Karpas-422 (cell line): ENCODE data around the gene NAV2. TPM values are rescaled to one million over a fixed set of nuclear protein-coding genes. Genes with fewer than 3 reads are reported as not detected.

Source experiments
- DNase-seq: peaks from one replicate; pipeline ENCODE4 v3.0.0-alpha.2; 2015
- H2AFZ ChIP-seq: fragments of 200-600 bp; sonication (generic); 2 replicates; pipeline ENCODE4 v1.6.1; 2014; ENCODE audit warnings: antibody characterized with exemption, low read length, mixed read lengths
- H3K27ac ChIP-seq: fragments of 200-600 bp; sonication (generic); 2 replicates; pipeline ENCODE4 v1.5.1; 2014; ENCODE audit warnings: mild to moderate bottlenecking, low read length, moderate library complexity
- H3K27me3 ChIP-seq: fragments of 200-600 bp; sonication (generic); 2 replicates; pipeline ENCODE4 v1.6.1; 2014; ENCODE audit warnings: low read length, mixed read lengths
- H3K36me3 ChIP-seq: fragments of 200-600 bp; sonication (generic); 2 replicates; pipeline ENCODE4 v1.6.1; 2014; ENCODE audit warnings: low read length, mixed read lengths; ENCODE audit not compliant: insufficient read depth
- H3K4me1 ChIP-seq: fragments of 200-600 bp; sonication (generic); 2 replicates; pipeline ENCODE4 v1.6.1; 2014; ENCODE audit warnings: mild to moderate bottlenecking, low read length, mixed read lengths
- H3K4me2 ChIP-seq: fragments of 200-600 bp; sonication (generic); 2 replicates; pipeline ENCODE4 v1.6.1; 2014; ENCODE audit warnings: low read length, low read depth, mild to moderate bottlenecking; ENCODE audit not compliant: poor library complexity, severe bottlenecking
- H3K4me3 ChIP-seq: fragments of 200-600 bp; sonication (generic); 2 replicates; pipeline ENCODE4 v1.5.1; 2014; ENCODE audit warnings: mild to moderate bottlenecking, antibody characterized with exemption, low read length, mixed read lengths
- H3K79me2 ChIP-seq: fragments of 200-600 bp; sonication (generic); 2 replicates; pipeline ENCODE4 v1.6.1; 2014; ENCODE audit warnings: mild to moderate bottlenecking, low read length, mixed read lengths
- H3K9ac ChIP-seq: fragments of 200-600 bp; sonication (generic); 2 replicates; pipeline ENCODE4 v1.6.0; 2014; ENCODE audit warnings: low read length
- H3K9me2 ChIP-seq: fragments of 200-600 bp; sonication (generic), shearing (Covaris generic); replicated peaks from 2 replicates; pipeline ENCODE4 v1.6.0; 2014; ENCODE audit warnings: mild to moderate bottlenecking, low read length, moderate library complexity; ENCODE audit not compliant: insufficient read depth
- H3K9me3 ChIP-seq: fragments of 300-700, 200-600 bp; sonication (generic); 2 replicates; pipeline ENCODE4 v1.6.1; 2014; ENCODE audit warnings: low read length, mixed read lengths
- H4K20me1 ChIP-seq: fragments of 200-600 bp; sonication (generic); 2 replicates; pipeline ENCODE4 v1.6.1; 2014; ENCODE audit warnings: mild to moderate bottlenecking, antibody characterized with exemption, low read length, low read depth; ENCODE audit not compliant: insufficient read depth
- total RNA-seq: library from RNA; depleted of rRNA; stranded (reverse); fragments of >200 nt; shearing (Covaris generic); gene quantifications from 2 replicates; pipeline ENCODE4 v1.2.3, GENCODE V29; 2014; ENCODE audit warnings: low replicate concordance

Gene NAV2
- total RNA-seq, 1 experiment from 2014 or later = not detected

DNA sequence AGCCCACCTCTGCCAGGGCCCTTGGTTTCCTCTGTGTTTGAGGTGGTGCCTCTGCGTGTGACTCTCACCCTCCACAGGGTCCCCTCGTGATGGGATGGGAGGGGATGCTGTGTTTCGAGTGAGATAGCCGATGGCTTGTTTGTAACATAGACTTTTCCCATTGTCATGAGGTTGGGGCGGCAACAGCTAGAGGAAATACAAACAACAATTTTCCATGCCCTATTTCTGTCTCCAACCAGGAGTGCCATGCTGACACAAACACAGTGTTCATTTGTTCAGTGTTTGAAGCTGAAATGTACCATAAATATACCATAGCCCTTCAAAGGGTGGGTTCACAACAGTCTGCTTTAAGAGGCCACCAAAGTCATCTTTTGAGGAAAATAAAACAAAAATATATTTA lies 19.5 kb upstream of the NAV2 start:
- Histone ChIP-seq H2AFZ (no peak overlapping the region), H3K4me2 (no peak overlapping the region), H3K4me1 (no peaks in the 10 kb centered on the region), H3K36me3 (no peaks in the 10 kb centered on the region), H3K9me2 (no peaks in the 10 kb centered on the region), H3K9ac (no peak overlapping the region), H3K27me3 (no peaks in the 10 kb centered on the region), H3K27ac (no peak overlapping the region), H3K9me3 (no peaks in the 10 kb centered on the region), H4K20me1 (no peaks in the 10 kb centered on the region), H3K4me3 (no peak overlapping the region), H3K79me2 (no peaks in the 10 kb centered on the region)
- DNase-seq = no peak

DNA sequence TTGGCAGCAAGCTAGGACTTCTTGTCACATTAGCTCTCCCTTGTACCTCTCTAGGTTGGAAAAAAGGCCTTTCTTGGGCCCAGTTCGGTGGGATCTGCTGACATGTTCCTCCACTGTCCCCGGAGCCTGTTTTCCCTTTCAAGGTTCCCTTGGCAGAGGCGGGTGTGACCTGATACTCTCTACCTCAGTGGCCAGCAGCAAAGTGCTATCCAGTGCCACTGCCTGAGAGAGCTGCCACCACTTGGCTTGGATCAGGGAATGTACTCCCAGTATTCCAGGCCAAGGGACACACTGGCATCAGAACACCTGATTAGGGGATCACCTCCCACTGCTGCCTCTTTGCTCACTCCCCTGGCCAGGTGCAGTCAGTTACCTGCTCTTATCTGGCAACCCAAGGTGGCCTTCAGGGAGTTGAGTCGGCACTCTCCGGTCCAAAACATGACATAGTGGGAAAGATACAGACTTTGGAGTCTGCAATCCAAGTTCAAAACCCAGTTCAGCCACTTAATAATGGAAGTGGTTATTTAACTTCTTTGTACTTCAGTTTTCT lies 17.8 kb upstream of the NAV2 start:
- Histone ChIP-seq H3K27ac (no peak overlapping the region), H3K4me1 (no peaks in the 10 kb centered on the region), H2AFZ (no peak overlapping the region), H3K27me3 (no peaks in the 10 kb centered on the region), H3K4me3 (no peak overlapping the region), H3K9me3 (no peaks in the 10 kb centered on the region), H3K9ac (no peak overlapping the region), H3K4me2 (no peak overlapping the region), H3K36me3 (no peaks in the 10 kb centered on the region), H3K79me2 (no peaks in the 10 kb centered on the region), H4K20me1 (no peaks in the 10 kb centered on the region), H3K9me2 (no peaks in the 10 kb centered on the region)
- no peak for DNase-seq

DNA sequence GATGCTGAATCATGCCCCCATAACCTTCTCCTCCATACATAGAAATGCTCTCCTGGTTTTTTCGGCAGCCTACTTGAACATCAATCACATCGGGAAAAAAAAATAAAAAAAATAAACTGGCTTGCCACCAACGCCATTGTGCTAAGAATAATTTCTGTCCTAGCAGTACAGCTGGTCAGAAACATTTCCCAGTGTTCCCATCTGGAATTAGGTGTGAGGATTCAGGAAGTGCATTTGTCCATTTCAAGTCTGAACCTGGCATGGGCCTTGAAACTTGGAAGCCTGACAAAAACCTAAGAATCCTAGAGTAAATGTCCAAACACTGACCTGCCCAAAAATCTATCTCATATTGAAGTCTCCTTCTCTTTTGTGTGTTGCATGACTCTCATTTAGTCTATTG lies 16.6 kb upstream of the NAV2 start:
- Histone ChIP-seq H3K4me3 (no peak overlapping the region), H3K79me2 (no peaks in the 10 kb centered on the region), H2AFZ (no peak overlapping the region), H3K27me3 (no peaks in the 10 kb centered on the region), H3K9ac (no peak overlapping the region), H3K36me3 (no peaks in the 10 kb centered on the region), H3K4me2 (no peak overlapping the region), H4K20me1 (no peaks in the 10 kb centered on the region), H3K9me3 (no peaks in the 10 kb centered on the region), H3K4me1 (no peaks in the 10 kb centered on the region), H3K27ac (no peak overlapping the region), H3K9me2 (no peaks in the 10 kb centered on the region)
- no peak for DNase-seq

DNA sequence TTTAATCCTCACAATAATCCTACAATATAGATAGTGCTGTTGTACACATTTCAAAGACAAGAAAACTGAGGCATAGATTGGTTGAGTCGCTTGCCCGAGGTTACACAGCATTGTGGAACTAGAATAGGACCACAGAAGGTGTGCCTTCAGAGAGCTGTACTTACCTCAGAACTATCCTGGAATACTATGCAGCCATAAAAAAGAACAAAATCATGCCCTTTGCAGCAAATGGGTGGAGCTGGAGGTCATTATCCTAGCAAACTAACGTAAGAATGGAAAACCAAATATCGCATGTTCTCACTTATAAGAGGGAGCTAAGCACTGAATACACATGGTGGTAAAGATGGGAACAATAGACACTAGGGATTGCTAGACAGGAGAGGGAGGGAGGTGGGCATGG lies 15.7 kb upstream of the NAV2 start:
- Histone ChIP-seq H2AFZ (no peak overlapping the region), H4K20me1 (no peaks in the 10 kb centered on the region), H3K27ac (no peak overlapping the region), H3K9me3 (no peaks in the 10 kb centered on the region), H3K9ac (no peak overlapping the region), H3K4me2 (no peak overlapping the region), H3K9me2 (no peaks in the 10 kb centered on the region), H3K27me3 (no peaks in the 10 kb centered on the region), H3K79me2 (no peaks in the 10 kb centered on the region), H3K4me1 (no peaks in the 10 kb centered on the region), H3K36me3 (no peaks in the 10 kb centered on the region), H3K4me3 (no peak overlapping the region)
- DNase-seq = no peak

DNA sequence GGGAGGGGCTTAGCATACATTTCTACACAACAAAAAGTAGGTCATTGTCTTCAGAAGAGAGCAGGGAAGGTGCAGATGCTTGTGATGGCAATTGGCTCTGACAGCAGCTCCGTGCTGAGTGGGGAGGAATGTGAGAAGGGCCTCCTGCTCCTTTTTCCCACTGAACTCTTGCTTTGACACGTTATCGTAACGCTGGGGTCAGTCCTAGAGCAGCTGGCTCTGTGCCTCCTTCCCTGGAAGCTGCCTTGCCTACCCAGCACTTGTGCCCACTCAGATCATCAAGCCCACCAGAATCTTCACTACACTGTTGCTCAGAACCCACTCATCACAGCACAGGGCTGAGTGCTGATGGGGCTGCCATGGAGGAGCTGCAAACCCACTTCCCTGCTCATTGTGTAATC lies 14.9 kb upstream of the NAV2 start:
- Histone ChIP-seq H3K79me2 (no peaks in the 10 kb centered on the region), H2AFZ (no peak overlapping the region), H3K9me2 (no peaks in the 10 kb centered on the region), H3K9ac (no peak overlapping the region), H3K27me3 (no peaks in the 10 kb centered on the region), H3K4me3 (no peak overlapping the region), H3K9me3 (no peaks in the 10 kb centered on the region), H3K4me2 (no peak overlapping the region), H4K20me1 (no peaks in the 10 kb centered on the region), H3K27ac (no peak overlapping the region), H3K36me3 (no peaks in the 10 kb centered on the region), H3K4me1 (no peaks in the 10 kb centered on the region)
- DNase-seq = no peak

DNA sequence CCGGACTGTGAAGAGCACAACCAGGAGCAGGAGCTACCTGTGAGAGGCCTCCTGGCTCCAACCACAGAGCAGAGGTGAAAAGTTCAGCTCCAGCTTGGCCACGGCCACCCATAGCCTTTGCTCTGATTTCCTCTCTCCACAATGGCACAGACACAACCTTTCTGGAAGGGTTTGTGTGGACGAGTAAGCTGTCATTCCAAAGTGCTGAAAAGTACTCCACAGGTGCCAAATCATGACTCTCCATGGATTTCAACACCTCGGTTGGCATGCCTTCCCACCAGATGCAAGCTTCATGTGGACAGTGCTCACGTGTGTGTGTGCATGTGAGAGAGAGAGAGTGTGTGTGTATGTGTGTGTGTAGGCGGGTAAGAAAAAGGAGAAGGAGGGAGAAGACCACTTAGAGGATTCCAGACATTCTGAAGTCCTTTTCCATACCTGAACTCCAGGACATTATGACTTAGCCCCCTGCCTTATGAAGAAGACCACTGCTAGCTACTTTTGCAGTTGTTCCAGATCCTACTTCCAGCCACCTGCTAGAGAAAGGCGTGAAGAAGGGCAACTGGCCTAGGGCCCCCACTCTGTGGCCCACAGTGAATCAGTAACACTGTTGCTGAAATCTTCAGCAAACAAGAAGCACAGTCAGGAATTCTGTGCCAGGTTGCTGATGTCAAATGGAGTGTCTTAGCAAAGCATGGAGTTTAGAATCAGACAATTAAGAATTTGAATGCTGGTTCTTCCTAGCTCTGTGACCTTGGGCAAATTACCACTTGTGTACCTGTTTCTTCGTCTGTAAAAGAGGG lies 13.9 kb upstream of the NAV2 start:
- Histone ChIP-seq H3K4me1 (no peaks in the 10 kb centered on the region), H3K27ac (no peak overlapping the region), H3K9me2 (no peaks in the 10 kb centered on the region), H3K9ac (no peak overlapping the region), H3K27me3 (no peaks in the 10 kb centered on the region), H4K20me1 (no peaks in the 10 kb centered on the region), H3K4me3 (no peak overlapping the region), H3K9me3 (no peaks in the 10 kb centered on the region), H3K36me3 (no peaks in the 10 kb centered on the region), H3K79me2 (no peaks in the 10 kb centered on the region), H2AFZ (no peak overlapping the region), H3K4me2 (no peak overlapping the region)
- DNase-seq = no peak

DNA sequence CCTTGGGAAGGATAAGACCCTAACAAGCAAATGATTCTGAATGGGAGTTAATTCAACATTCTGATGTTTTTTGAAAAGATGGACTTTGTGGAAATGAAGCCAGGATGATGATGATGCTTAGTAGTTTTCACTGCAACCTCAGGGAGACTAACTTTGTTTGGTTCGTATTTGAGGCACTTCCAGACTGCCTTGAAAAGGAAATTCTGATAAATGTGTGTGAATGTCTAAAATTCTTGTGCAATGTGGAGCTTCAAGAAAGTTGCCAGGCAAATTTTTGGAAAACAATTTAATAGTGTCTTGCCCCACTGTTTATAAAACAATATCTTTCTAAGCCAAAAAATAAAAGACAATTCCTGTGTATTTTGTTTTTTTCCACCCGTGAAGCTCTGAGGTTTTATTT lies 11.2 kb upstream of the NAV2 start:
- Histone ChIP-seq H3K9me2 (no peaks in the 10 kb centered on the region), H2AFZ (no peak overlapping the region), H3K4me1 (no peaks in the 10 kb centered on the region), H3K9ac (no peak overlapping the region), H3K4me3 (no peak overlapping the region), H3K79me2 (no peaks in the 10 kb centered on the region), H4K20me1 (no peaks in the 10 kb centered on the region), H3K27me3 (no peaks in the 10 kb centered on the region), H3K27ac (no peak overlapping the region), H3K9me3 (no peaks in the 10 kb centered on the region), H3K36me3 (no peaks in the 10 kb centered on the region), H3K4me2 (no peak overlapping the region)
- DNase-seq = no peak

DNA sequence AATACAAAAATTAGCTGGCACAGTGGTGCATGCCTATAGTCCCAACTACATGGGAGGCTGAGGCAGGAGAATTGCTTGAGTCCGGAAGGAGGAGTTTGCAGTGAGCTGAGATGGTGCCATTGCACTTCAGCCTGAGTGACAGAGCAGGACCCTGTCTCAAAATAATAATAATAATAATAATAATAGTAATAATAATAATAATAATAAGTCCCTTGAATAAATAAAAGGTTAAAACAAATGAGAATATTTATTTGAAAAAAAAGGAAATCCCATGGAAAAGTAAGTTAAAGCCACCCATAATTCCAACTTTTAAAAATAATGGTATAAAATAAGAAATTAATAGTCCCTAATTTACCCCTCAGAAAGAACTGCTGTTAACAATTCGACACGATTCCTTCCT lies 10.0 kb upstream of the NAV2 start:
- Histone ChIP-seq H3K27ac (no peak overlapping the region), H3K4me2 (no peak overlapping the region), H3K9me2 (no peaks in the 10 kb centered on the region), H4K20me1 (no peaks in the 10 kb centered on the region), H3K4me3 (no peak overlapping the region), H3K9ac (no peak overlapping the region), H2AFZ (no peak overlapping the region), H3K9me3 (no peaks in the 10 kb centered on the region), H3K4me1 (no peaks in the 10 kb centered on the region), H3K36me3 (no peaks in the 10 kb centered on the region), H3K79me2 (no peaks in the 10 kb centered on the region), H3K27me3 (no peaks in the 10 kb centered on the region)
- no peak for DNase-seq
